SH-SY5Y (cell line): ENCODE data around the gene NAA25.

Experiments
- GATA2 ChIP-seq: IDR thresholded peaks from 2 replicates; pipeline ENCODE4 v1.6.1; 2011; ENCODE audit warnings: mild to moderate bottlenecking, low read depth, low read length
- GATA3 ChIP-seq: IDR thresholded peaks from 2 replicates; pipeline ENCODE4 v1.6.1; 2011; ENCODE audit warnings: low read depth, mild to moderate bottlenecking, low read length, moderate library complexity

GRCh38 chr12:112025808-112026375 lies 82.7 kb downstream of the NAA25 start:
- TF ChIP-seq GATA3 (no peak), GATA2 (no peak)
